C4-2B (cell line): ENCODE results near the gene NIT2.

Source experiments
- CTCF ChIP-seq: fragments of 450-650 bp; conservative IDR thresholded peaks from 2 replicates; pipeline ENCODE4 v1.5.1; 2017; ENCODE audit warnings: mild to moderate bottlenecking
- ZFX ChIP-seq: fragments of 450-650 bp; IDR thresholded peaks from 2 replicates; pipeline ENCODE4 v1.6.1; 2017

GRCh38 chr3:100333051-100333450 lies 1.5 kb upstream of the NIT2 start:
- TF ChIP-seq CTCF (no peak), ZFX (no peak)
